Measurements from ENCODE around the gene C1QA. TPM values are rescaled to one million over a fixed set of nuclear protein-coding genes. Genes with fewer than 3 reads are reported as not detected.

The C1QA gene
- total and polyA plus RNA-seq, 10 of the 15 experiments (the other 5 are each of a cell fraction or from before 2014, with no cell fraction given): 0.59 TPM; not detected in 9

GRCh38 chr1:22625262-22625925 is 11.0 kb upstream of the C1QA start:
- peak; percentile 76 for TF ChIP-seq REST (IDR thresholded peaks at IDR 0.05; ENCODE audit: low read depth, low read length)
- no peak for TF ChIP-seq MTA3 (IDR thresholded peaks at IDR 0.05; ENCODE audit: borderline replicate concordance, low read length)
- Histone ChIP-seq H4K20me1 (ENCODE audit: control insufficient read depth, insufficient read depth) (no peaks in the 10 kb centered on the region), H3K79me2 (ENCODE audit: control insufficient read depth, insufficient read depth, low read length) (no peaks in the 10 kb centered on the region), H3K9ac (ENCODE audit: control insufficient read depth, insufficient read depth, low read length) (no peak overlapping the region), H3K27ac (ENCODE audit: control insufficient read depth, insufficient read depth) (no peak overlapping the region), H2AFZ (ENCODE audit: control insufficient read depth, low read depth, low read length) (no peak overlapping the region), H3K4me1 (ENCODE audit: control insufficient read depth, insufficient read depth, low read length) (no peaks in the 10 kb centered on the region), H3K4me2 (ENCODE audit: control insufficient read depth, insufficient read depth) (no peak overlapping the region), H3K27me3 (replicated peaks in 1 of 2; ENCODE audit: control insufficient read depth in 2 of 2, insufficient read depth in 2 of 2, low read length in 1 of 2) (peaks cover 0 to under 1% of the 10 kb centered on the region in 2 experiments; a peak in 2 of 4 replicates), H3K9me3 (replicated peaks; ENCODE audit: control insufficient read depth, insufficient read depth, low read length) (no peaks in the 10 kb centered on the region), H3K4me3 (no peak overlapping the region), H3K36me3 (ENCODE audit: control insufficient read depth in 2 of 2, insufficient read depth in 2 of 2, low read length in 1 of 2) (no peaks in the 10 kb centered on the region)
- CTCF ChIA-PET: no interaction called here
- RAD21 ChIA-PET (ENCODE audit: unreplicated experiment): no interaction called here
- in situ Hi-C loops (cut with MboI): no loop called here
- FAIRE-seq: no peak
- SMC1A ChIA-PET (ENCODE audit: uncharacterized antibody, unreplicated experiment): no interaction called here
- ATAC-seq: no peak
- 38% methylated on average over 9 of the region's 9 CpGs for WGBS (ENCODE audit: insufficient coverage, insufficient replicate concordance, low lambda C conversion rate, missing lambda C conversion rate)
- BruUV-seq (replicated peaks): no TSS peak
- POLR2A ChIA-PET: no interaction called here
- intact Hi-C loops (cut with micrococcal nuclease; ENCODE audit: unreplicated experiment): no loop called here
- no peak for DNase-seq (ENCODE audit: low read depth, low spot score)
